DMS153 treated with DMSO at 0.1 percent for 48 hours (cell line): ENCODE results near the gene BPIFA2.
"Not testable (repeated sequence)": the region's sequence is repeated elsewhere in the genome, so short reads cannot be mapped to it uniquely, and the experiment has no call there.

Source experiments
- DNase-seq: peaks from one replicate; lab custom pipeline; 2025; ENCODE audit not compliant: unreplicated experiment; lab: John Stamatoyannopoulos, UW

The BPIFA2 gene

DNA sequence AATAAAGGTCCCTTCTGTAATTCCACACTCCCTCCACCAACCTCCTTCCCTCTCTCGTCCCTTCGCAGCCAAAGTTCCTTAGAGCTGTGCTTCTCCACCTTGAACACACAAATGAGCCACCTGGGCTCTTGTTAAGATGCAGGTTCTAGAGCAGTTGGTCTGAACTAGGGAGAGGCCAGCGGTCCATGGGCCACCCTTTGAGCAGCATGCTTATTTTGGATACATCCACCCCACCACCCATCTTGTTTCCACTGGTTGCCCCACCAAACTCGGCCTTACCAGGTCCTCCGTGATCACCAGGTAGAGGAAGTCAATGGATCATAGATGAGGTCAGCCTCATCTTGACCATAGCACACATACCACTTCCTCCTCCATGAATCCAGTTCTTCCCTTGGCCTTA, 7.3 kb upstream of the BPIFA2 start:
- no peak for DNase-seq

DNA sequence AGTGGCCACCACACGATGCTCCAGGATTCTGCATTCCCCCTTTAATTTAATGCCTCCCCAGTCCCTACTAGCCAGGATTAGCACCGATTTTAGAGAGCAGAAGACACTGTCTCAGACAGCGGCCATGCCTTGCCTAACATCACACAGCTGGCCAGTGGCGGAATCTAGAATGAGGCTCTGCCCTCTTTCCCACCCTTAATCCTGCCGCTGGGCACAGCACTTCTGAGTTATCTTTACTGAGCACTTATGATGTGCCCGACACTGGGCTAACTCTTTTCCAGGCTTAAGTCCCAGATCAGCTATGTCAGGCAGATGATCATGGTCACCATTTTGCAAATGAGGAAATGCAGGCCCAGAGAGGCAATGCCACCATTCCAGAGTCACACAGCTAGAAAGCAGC, 5.6 kb upstream of the BPIFA2 start:
- DNase-seq = no peak

DNA sequence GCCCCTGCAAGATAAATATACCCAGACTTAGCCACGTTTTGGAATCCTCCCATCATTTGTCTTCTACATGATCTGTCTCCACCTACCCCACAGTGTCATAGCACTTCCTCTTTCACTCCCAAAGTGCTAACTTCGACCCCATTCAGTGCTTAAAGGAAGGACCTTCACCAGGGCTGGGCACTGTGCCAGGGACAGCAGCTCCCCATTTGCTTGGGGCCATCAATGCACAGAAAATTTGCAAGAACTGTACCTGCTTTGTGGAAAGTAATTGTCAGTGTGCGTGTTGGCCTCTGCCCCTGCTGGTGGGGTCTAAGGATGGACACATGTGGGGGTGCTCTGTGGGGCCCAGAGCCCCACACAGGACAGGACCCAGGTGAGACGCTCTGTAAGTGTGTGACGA, 5.2 kb upstream of the BPIFA2 start:
- DNase-seq = no peak

DNA sequence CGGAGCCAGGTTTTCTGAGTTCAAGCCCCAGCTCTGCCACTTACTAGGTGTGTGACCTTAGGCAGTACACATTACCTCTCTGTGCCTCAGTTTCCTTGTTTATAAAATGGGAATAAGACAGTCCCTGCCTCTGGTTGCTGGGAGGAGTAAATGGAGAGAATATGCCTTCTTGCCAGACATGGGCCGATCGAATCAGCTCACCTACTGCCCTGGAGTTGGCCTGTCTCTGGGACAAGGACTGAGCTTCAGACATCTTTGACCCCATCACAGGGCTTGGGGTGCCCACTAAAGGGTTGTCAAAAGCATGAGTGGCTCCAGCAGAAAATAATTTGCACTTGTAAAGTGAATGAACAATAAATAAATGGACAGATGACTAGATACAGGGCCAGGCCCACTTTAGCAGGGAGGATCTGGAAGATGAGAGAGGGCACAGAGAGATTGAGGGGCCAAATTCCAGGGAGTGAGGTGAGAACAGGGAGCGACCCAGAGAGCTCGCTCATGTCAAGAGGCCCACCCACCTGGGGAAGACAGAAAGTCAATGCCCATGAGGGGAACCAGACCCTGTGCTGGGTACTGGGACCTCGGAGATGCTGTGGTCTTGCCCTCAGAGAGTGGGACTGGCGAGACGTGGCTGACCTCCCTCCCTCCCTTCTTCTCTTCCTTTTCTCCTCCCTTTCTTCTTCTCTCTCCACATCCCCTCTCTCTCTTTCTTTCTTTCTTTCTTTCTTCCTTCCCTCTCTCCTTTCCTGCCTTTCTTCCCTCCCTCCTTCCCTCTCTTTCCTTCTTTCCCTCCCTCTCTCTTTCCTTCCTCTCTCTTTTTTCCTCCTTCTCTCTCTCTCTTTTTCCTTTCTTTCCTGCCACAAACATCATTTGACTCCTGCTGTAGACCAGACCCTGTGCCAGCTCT, 3.9 kb upstream of the BPIFA2 start:
- no peak for DNase-seq

DNA sequence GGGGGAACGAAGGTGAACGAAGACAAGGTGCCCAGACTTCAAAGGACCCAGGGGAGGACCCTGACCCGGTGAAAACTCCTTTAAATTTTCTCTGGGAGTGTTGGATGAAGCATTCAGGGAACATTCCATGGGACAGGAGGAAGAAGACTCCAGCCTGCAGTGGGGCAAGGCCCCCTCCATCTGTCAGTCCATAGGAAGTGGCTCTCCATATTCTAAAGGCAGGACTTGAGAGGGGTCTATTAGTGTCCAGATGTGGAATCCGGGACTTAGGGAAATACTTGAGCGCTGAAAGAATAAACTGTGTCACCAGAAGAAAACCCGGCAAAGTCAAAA, 3.2 kb upstream of the BPIFA2 start:
- no peak for DNase-seq

DNA sequence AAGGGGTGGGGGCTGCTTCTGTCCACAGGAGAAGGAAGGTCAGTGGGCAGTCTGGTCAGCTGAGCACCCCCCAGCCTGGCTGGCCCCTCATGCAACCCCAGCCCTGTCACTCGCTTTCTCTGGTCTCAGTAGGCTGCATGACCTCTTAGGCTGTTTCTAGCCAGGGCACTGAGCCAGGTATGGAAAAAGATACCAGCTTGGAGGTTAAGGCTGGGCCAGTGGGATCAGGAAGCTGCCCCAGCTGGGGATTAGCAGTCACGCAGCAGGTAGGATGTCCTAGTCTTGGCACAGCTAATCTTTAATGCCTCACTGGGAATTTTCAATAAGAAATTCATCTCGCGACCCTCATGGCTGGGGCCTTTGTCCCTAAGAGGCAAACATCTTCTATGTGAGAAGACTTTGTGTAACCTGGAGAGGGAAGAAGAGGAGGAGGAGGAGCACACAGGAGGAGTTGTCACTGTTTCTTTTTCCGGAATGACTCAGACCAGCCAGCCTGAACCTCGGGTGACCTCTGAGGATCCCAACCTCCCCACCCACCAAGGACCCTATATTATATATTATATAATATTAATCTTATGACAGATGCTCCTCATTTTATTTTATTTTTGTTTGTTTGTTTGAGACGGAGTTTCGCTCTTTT, 2.4 kb upstream of the BPIFA2 start:
- no peak for DNase-seq

DNA sequence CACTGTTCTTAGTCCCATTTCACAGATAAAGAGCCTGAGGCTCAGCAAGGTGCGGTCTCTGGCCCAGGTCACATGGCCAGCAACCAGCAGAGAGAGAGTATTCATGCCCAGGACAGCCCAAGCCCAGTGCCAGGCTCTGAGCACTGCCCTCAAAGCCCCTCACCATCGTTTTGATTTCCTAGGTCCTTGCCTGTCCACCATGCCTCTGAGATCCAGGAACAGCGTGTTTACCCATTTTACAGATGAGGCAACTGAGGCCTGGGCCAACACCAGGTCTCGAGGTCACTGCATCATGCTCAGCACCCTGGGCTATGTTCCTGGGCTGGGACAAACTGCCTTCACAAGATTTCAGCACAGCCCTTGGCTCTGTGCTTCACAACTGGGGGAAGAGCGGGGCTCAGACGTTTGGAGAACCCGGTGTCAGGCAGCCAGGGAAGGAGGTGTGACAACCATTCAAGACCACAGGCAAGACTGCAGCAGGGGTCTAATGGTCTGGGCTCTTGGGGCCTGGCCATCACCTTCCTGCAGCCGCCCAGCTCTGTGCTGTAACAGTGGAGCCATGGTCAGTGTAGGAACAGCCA, 1.3 kb upstream of the BPIFA2 start:
- no peak for DNase-seq

DNA sequence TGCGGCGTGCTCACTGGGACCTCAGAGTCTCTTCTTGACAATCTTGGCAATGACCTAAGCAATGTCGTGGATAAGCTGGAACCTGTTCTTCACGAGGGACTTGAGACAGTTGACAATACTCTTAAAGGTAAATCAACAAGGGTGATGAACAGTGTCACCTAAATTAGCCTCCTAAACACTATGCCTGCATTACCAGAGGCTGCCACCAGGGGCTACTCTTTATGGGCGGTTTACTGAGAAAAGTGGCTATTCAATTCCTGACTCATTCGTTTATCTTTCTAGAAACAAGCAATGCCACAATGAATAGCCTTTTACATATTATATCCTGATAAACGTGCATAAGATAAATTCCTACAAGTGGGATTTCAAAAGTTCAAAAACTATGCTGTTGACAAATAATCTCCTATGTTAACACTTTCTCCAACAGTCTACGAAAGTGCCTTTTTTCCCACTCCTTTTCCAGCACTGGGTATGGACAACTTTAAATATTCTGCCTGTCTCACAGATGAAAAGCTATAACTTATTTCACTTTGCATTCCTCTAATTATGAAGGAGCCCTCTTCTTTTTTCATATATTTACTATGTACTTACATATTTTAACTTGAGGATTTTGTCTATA, 1.3 kb downstream of the BPIFA2 start:
- no peak for DNase-seq

DNA sequence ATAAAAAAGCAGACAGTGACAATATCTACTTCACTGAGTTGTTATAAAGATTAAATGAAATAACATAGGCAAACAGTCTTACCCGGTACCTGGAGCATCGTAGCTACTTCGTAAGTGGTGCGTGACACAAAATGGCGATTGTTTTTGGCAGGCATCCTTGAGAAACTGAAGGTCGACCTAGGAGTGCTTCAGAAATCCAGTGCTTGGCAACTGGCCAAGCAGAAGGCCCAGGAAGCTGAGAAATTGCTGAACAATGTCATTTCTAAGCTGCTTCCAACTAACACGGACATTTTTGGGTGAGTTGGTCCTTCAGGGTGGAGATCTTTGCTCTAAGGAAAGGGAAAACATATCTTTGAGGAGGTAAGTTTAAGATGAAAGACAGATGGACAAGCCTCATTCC, 4.8 kb downstream of the BPIFA2 start:
- DNase-seq = no peak

DNA sequence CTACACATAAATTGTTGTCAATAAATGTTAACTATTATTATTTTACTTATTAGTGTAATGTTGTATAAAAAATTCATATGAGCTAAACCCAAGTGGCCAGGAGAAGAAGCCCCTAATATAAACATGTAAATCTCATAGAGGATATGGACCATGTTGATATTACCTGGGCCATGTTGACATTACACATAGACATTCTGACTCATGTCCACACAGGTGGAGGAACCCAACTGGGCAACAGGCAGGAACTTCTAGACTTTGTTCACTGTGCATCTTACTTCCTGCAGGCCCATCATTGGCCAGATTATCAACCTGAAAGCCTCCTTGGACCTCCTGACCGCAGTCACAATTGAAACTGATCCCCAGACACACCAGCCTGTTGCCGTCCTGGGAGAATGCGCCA, 7.2 kb downstream of the BPIFA2 start:
- no peak for DNase-seq

DNA sequence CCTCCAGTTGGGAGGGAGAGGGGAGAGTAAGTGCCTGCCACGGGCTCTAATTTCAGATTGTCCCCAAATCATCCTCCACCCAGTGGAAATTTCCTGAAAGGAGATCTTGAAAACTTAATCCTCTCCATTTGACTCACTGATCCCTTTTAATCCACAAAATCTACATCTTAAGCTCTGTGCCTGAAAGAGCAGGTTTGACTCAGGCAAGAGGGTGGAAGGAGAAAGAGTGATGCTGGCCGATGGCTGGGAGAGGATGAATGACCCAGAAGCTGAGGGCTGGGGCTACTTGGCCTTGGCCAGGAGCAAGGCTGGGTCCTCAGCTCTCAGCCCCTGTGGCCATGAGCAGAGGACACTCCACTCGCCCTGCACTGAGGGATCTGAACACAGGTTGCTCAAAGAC, 8.1 kb downstream of the BPIFA2 start:
- no peak for DNase-seq

DNA sequence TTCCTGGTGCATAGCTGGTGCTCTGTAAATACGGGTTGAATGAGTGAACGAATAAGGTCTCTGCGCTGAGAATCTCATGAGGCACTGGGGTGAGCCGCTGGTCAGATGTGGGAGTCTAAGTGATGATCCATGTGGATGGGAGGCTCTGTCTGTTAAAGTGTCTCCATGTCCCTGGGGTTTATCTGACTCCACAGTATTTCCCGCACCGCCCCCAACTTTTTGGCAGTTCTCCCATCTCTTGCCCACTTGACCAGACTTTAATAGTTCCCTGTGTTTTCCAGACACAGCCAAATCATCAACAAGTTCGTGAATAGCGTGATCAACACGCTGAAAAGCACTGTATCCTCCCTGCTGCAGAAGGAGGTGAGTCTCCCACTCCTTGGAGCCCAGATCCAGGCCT, 9.9 kb downstream of the BPIFA2 start:
- no peak for DNase-seq

DNA sequence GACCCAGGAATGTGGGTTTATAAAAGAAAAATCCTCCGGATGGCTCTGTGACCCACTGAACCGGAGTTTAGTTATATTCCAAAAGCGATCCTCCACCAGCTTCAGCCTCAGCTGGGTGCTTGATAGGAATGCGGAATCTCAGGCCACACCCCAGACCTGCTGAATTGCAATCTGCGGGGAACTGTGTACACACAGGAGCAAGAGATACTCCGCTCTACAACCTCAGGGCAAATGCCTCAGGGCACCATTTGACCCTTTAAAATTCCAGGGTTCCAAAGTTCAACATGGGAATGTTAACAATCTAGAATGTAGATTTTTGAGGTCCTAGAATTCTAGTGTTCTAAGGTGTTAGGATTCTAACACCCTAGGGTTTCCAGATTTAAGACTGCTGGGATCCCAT, 10.8 kb downstream of the BPIFA2 start:
- no peak for DNase-seq

DNA sequence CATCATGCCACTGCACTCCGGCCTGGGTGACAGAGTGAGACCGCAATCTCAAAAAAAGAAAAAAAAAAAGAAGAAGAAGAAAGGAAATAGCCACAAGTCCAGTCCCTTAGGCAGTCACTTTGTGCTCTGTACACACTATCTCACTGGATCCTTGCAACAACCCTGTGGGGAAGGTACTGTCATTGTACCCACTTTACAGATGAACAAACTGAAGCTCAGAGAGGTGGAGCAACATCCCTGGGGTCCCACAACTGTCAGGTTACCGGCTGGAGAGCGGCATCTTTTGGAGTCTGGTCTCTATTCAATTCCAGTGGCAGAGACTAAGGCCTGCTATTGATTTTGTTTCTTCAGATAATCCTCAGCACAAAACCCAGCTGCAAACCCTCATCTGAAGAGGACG, 12.2 kb downstream of the BPIFA2 start:
- no peak for DNase-seq

DNA sequence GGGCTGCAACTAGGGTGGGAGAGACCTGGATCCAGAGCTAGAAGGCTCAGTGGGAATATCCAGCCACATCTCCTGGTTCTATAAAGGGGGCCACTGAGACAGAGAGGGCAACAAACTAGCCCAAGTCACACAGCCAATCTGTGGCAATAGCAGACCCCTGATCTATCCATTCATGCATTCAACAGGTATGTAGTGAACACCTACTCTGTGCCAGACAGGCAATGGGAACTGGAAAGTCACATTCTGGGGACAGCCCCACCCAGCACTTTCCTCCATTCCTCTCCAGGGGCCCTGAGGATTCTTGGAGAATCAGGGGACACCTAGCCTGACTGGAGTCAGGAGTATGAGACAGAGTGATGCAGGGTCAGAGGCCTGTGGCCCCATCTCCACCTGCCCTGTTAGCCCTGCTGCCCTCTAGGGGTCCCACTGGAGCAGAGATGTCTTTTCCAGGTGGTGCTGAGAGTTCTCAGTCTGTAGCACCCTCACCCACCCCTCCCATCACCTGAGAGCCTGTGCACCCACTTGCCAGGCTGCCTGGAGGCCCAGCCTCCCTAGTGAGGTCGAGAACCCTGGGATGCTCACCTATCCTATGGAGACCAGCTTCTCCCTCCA, 13.6 kb downstream of the BPIFA2 start:
- DNase-seq = no peak

DNA sequence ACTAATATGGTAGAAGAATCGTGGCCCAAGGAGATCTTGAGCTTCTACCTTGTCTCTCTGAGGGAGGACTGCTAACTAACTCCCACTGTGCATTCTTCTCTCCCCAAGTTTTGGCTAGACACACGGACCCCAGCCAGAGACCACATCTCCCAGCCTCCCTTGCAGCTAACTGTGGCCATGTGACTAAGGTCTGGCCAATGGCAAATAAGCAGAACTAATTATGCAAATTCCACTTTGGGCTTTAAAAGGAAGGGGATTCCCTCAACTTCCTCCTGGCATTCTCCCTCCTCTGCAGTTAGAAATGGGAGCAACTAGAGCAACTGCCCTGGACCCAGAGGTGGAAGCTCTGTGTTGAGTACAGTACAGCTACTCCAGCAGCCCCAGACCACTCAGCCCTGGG, 15.4 kb downstream of the BPIFA2 start:
- DNase-seq = no peak

DNA sequence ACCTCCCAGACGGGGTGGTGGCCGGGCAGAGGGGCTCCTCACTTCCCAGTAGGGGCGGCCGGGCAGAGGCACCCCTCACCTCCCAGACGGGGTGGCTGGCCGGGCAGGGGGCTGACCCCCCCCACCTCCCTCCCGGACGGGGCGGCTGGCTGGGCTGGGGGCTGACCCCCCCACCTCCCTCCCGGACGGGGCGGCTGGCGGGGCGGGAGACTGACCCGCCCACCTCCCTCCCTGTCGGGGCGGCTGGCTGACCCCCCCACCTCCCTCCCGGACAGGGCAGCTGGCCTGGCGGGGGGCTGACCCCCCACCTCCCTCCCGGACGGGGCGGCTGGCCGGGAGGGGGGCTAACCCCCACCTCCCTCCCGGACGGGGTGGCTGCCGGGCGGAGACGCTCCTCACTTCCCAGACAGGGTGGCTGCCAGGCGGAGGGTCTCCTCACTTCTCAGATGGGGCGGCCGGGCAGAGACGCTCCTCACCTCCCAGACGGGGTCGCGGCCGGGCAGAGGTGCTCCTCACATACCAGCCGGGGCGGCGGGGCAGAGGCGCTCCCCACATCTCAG, 17.2 kb downstream of the BPIFA2 start:
- DNase-seq = not testable (repeated sequence)

DNA sequence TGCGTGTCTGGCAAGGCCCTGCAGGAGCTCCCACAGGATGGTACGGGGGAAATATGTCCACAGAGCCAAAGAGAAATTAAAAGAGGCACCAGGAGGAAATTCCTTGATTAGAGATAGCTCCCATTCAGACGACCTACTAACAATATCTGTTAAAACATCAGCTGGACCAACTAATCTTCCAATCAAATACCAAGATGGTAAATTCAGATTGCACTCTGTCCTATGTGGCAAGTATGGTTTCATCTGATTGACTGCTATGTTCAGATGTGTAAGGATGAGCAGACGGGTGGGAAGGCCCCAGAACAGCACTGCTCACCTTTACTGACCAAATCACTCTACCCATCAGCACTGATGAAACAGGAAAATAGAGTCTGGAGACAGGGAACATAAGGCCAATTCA, 19.5 kb downstream of the BPIFA2 start:
- DNase-seq = no peak

DNA sequence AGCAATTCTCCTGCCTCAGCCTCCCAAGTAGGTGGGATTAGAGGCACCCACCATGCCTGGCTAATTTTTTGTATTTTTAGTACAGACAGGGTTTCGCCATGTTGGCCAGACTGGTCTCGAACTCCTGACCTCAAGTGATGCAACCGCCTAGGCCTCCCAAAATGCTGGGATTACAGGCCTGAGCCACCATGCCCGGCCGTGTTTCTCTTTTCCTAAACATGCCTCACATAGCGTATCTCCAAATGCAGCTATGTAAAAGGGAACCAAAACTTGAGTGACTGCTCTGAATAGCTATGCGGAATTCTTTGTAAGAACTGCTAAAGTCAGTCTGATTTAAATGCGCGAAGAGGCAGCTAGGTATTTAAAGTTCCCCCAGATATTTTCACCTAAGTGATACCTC, 20.5 kb downstream of the BPIFA2 start:
- DNase-seq = no peak

DNA sequence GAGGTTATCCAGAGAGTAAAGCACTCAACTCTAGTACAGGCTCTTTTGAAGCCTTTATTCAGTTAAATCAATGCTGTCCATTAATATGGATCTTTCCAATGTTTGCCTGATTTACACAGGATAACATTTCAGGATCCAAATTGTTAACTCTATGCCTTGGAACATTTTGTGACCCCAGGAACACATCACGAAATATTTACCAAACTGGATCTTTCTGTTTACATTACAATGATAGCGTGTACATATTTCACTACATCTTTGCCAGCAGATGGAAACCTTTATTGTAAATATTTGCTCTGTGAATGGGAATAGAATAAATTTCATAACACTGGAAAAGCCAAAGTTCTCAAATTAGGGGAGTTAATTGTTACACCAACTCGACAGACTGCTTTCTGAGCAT, 23.5 kb downstream of the BPIFA2 start:
- no peak for DNase-seq

DNA sequence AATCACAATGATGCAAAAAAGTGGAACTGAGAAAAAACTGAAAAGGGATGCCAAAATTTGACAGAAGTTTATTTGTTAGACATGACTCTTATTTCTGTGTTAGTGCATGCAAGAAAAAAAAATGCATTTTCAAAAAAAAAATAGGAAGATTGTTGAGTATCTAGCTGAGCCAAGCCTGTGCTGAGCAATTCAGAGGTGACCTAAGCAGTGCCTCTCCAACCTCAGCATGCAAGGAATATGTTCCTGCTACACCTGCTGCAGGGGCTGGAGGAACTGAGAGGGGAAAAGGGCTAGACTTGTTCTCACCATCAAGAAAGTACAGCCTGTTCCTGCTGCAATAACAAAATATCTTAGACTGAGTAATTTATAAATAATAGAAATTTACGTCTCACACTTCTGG, 24.0 kb downstream of the BPIFA2 start:
- no peak for DNase-seq
